ENCODE results near the gene R3HDM2. TPM values are rescaled to one million over a fixed set of nuclear protein-coding genes. Genes with fewer than 3 reads are reported as not detected.

The R3HDM2 gene
- total and polyA plus RNA-seq, 2 of the 13 experiments (the other 11 are each of a cell fraction or from before 2014, with no cell fraction given) = 11.1 to 23.5 TPM

DNA sequence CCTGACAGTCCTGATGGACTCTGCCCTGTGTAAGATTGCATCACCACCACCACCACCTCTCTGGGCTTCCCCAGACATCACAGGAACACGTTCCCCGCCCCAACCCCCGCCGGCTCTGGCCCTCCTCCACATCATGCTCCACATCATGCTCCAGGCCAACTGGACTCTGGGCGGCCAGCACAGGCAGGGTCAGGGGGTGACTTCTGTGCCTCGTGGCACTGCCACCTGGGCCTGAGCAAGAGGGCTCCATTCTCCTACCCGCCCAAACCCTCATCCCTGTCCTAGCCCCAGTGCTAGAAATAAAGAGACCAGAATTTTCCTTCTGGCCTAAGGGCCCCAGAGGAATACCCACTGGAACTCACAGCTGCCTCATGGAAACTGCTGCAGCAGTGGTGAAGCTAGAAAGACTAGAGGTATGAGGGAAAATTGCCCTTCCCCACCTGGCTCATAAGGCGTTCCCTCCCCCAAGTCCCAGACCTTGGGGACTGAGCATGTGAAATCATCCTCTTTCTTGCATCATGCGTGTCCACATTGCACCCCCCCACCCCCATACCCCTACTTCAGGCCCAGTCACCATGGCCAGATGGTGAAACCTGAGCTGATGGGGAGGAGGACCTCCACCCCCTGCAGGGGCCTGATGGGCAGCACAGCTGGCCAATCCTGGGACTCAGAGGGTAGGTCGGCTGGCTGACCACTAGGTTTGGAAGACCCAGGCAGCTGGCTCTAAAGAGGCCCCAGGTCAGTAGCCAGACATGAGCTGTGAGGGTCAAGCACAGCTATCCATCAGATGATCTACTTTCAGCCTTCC is 23.9 kb upstream of the R3HDM2 start, which contains the start of gene INHBE (continued):
- TF ChIP-seq ZNF235 (CRISPR knock-in tag; IDR thresholded peaks at IDR 0.05; ENCODE audit: borderline replicate concordance) = 0 out of 2 replicates have a peak, but pooled peaks have one; percentile 45
- no peak for TF ChIP-seq ZNF44 (CRISPR knock-in tag; IDR thresholded peaks at IDR 0.05)
- TF ChIP-seq ZSCAN21 (CRISPR knock-in tag; IDR thresholded peaks at IDR 0.05; ENCODE audit: borderline replicate concordance) = peak; percentile 80; the same call in 1 of the 2 replicates
- TF ChIP-seq, protein P1, sequence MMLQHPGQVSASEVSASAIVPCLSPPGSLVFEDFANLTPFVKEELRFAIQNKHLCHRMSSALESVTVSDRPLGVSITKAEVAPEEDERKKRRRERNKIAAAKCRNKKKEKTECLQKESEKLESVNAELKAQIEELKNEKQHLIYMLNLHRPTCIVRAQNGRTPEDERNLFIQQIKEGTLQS (CRISPR knock-in tag; IDR thresholded peaks at IDR 0.05) = peak; percentile 99
- TF ChIP-seq PPARG (CRISPR knock-in tag; conservative IDR thresholded peaks at IDR 0.05) = peak; percentile 40; the same call in 1 of the 2 replicates
- TF ChIP-seq ZMYM4 (CRISPR knock-in tag; IDR thresholded peaks at IDR 0.05) = peak; percentile 76; the same call in 1 of the 2 replicates
- peak; percentile 60 for TF ChIP-seq RBM39 (IDR thresholded peaks at IDR 0.05; ENCODE audit: low read depth, low read length, poor library complexity, severe bottlenecking)
- TF ChIP-seq ZBTB7A (CRISPR knock-in tag; IDR thresholded peaks at IDR 0.05) = peak; percentile 62; the same call in 1 of the 2 replicates
- peak; percentile 86 for TF ChIP-seq NFYB (CRISPR knock-in tag; IDR thresholded peaks at IDR 0.05)
- peak; percentile 46; the same call in 1 of the 2 replicates for TF ChIP-seq ZNF296 (CRISPR knock-in tag; conservative IDR thresholded peaks at IDR 0.05)
- TF ChIP-seq ZSCAN9 (CRISPR knock-in tag; IDR thresholded peaks at IDR 0.05; ENCODE audit: borderline replicate concordance) = no peak
- TF ChIP-seq NCOA1 (CRISPR knock-in tag; IDR thresholded peaks at IDR 0.05) = peak; percentile 53; the same call in 1 of the 2 replicates
- TF ChIP-seq ZNF607 (CRISPR knock-in tag; IDR thresholded peaks at IDR 0.05; ENCODE audit: borderline replicate concordance) = 0 out of 2 replicates have a peak, but pooled peaks have one; percentile 57
- TF ChIP-seq MEIS1 (CRISPR knock-in tag; IDR thresholded peaks at IDR 0.05; ENCODE audit: borderline replicate concordance) = peak; percentile 96
- TF ChIP-seq ZNF331 (CRISPR knock-in tag; IDR thresholded peaks at IDR 0.05) = peak; percentile 73; the same call in 1 of the 2 replicates
- no peak; the same call in 1 of the 2 replicates for TF ChIP-seq ZKSCAN8 (CRISPR knock-in tag; IDR thresholded peaks at IDR 0.05; ENCODE audit: borderline replicate concordance)
- peak; percentile 73 for TF ChIP-seq ZSCAN25 (CRISPR knock-in tag; IDR thresholded peaks at IDR 0.05)
- peak; percentile 65; the same call in 1 of the 2 replicates for TF ChIP-seq ZFY (CRISPR knock-in tag; IDR thresholded peaks at IDR 0.05)
- TF ChIP-seq, protein P2, sequence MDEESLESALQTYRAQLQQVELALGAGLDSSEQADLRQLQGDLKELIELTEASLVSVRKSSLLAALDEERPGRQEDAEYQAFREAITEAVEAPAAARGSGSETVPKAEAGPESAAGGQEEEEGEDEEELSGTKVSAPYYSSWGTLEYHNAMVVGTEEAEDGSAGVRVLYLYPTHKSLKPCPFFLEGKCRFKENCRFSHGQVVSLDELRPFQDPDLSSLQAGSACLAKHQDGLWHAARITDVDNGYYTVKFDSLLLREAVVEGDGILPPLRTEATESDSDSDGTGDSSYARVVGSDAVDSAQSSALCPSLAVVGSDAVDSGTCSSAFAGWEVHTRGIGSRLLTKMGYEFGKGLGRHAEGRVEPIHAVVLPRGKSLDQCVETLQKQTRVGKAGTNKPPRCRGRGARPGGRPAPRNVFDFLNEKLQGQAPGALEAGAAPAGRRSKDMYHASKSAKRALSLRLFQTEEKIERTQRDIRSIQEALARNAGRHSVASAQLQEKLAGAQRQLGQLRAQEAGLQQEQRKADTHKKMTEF (CRISPR knock-in tag; IDR thresholded peaks at IDR 0.05) = peak; percentile 73
- peak; percentile 66; the same call in 1 of the 2 replicates for TF ChIP-seq KDM2A (CRISPR knock-in tag; IDR thresholded peaks at IDR 0.05; ENCODE audit: borderline replicate concordance, low read depth)
- TF ChIP-seq CCAR2 (optimal IDR thresholded peaks at IDR 0.05; ENCODE audit: low read depth, low read length) = peak; percentile 15
- TF ChIP-seq CEBPG (CRISPR knock-in tag; IDR thresholded peaks at IDR 0.05) = peak; percentile 98
- no peak for TF ChIP-seq HCFC1 (IDR thresholded peaks at IDR 0.05; ENCODE audit: low read depth, low read length)
- peak; percentile 89 for TF ChIP-seq ZFX (CRISPR knock-in tag; IDR thresholded peaks at IDR 0.05; ENCODE audit: low read depth)
- TF ChIP-seq MAFG (CRISPR knock-in tag; IDR thresholded peaks at IDR 0.05) = no peak
- no peak for TF ChIP-seq ZNF253 (CRISPR knock-in tag; IDR thresholded peaks at IDR 0.05; ENCODE audit: borderline replicate concordance)
- 0 out of 2 replicates have a peak, but pooled peaks have one; percentile 21 for TF ChIP-seq IRX3 (CRISPR knock-in tag; IDR thresholded peaks at IDR 0.05; ENCODE audit: borderline replicate concordance, low read depth)
- 0 out of 2 replicates have a peak, but pooled peaks have one; percentile 14 for TF ChIP-seq ZNF329 (CRISPR knock-in tag; IDR thresholded peaks at IDR 0.05; ENCODE audit: low read depth)
- TF ChIP-seq, protein P3, sequence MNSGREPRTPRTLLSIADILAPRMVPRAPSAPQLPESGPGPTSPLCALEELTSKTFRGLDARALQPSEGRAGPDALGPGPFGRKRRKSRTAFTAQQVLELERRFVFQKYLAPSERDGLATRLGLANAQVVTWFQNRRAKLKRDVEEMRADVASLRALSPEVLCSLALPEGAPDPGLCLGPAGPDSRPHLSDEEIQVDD (CRISPR knock-in tag; IDR thresholded peaks at IDR 0.05; ENCODE audit: borderline replicate concordance) = no peak
- no peak for TF ChIP-seq KMT2A (CRISPR knock-in tag; IDR thresholded peaks at IDR 0.05)
